Epithelial cell of esophagus (primary cell): Measurements from ENCODE around the gene PAGE3.

ENCODE experiments used
- DNase-seq: peaks from one replicate; pipeline ENCODE4 v3.0.0; 2010; ENCODE audit warnings: low read depth
- H3K4me3 ChIP-seq: 2 replicates; pipeline ENCODE4 v1.5.1; 2011; ENCODE audit warnings: mild to moderate bottlenecking, low read length, control low read depth
- CTCF ChIP-seq: IDR thresholded peaks from 2 replicates; pipeline ENCODE4 v1.5.1; 2011; ENCODE audit warnings: low read depth, mild to moderate bottlenecking, low read length, control low read depth, inconsistent platforms; ENCODE audit not compliant: insufficient read depth; ENCODE audit errors: missing control alignments

The PAGE3 gene

GRCh38 chrX:55264816-55265215 lies at the start of gene PAGE3:
TSS of gene PAGE3 (minus strand) at chrX:55264916. CDS start at chrX:55263903, 1,013 bp downstream.
- no peak for TF ChIP-seq CTCF

GRCh38 chrX:55312655-55313054 lies 47.9 kb upstream of the PAGE3 start:
- TF ChIP-seq CTCF: no peak
- peak; percentile 67 for DNase-seq

More at GRCh38 chrX:55264816-55265215, at the start of gene PAGE3:
- H3K4me3 ChIP-seq: no peak within 1 kb of the TSS
- no peak for DNase-seq

GRCh38 chrX:55290963-55291362 lies 26.2 kb upstream of the PAGE3 start:
- no peak overlapping the region for H3K4me3 ChIP-seq
- no peak for TF ChIP-seq CTCF
- DNase-seq: no peak

More at GRCh38 chrX:55312655-55313054, 47.9 kb upstream of the PAGE3 start:
- H3K4me3 ChIP-seq: no peak overlapping the region

- no peak overlapping the region for H3K4me3 ChIP-seq
- no peak for TF ChIP-seq CTCF
- DNase-seq: no peak
Observed at GRCh38 chrX:55279832-55280231, 15.1 kb upstream of the PAGE3 start.

GRCh38 chrX:55260806-55261205 lies 3.9 kb downstream of the PAGE3 start:
- DNase-seq: peak; percentile 57
- H3K4me3 ChIP-seq: no peak overlapping the region
- TF ChIP-seq CTCF: no peak

- DNase-seq: peak; percentile 11
- TF ChIP-seq CTCF: no peak
- no peak overlapping the region for H3K4me3 ChIP-seq
Observed at GRCh38 chrX:55253528-55253927, 11.2 kb downstream of the PAGE3 start.

- DNase-seq: no peak
- TF ChIP-seq CTCF: no peak
- H3K4me3 ChIP-seq: no peak overlapping the region
Observed at GRCh38 chrX:55240788-55241340, 23.9 kb downstream of the PAGE3 start.
